ENCODE measurements around the gene EHBP1. TPM values are rescaled to one million over a fixed set of nuclear protein-coding genes. Genes with fewer than 3 reads are reported as not detected.

The EHBP1 gene
- total and polyA plus RNA-seq, 2 experiments from 2014 or later, result 11.7 to 30.8 TPM

DNA sequence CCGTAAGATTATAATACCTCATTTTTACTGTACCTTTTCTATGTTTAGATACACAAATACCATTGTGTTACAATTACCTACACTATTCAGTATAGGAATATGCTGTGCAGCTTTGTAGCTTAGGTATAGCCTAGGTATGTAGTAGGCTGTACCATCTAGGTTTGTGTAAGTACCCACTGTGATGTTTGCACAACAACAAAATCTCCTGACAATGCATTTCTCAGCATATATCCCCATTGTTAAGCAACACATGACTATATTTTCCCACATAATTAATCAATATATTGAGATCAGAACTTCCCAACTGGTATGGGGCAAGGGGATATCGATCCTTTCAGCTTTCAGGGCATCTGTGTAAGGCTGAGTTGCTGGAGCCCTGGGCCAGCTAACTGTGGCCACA is 238.8 kb downstream of the EHBP1 start:
- no peak for DNase-seq (ENCODE audit: low read depth in 1 of 2, low spot score in 1 of 2)
- TF ChIP-seq, protein P1, sequence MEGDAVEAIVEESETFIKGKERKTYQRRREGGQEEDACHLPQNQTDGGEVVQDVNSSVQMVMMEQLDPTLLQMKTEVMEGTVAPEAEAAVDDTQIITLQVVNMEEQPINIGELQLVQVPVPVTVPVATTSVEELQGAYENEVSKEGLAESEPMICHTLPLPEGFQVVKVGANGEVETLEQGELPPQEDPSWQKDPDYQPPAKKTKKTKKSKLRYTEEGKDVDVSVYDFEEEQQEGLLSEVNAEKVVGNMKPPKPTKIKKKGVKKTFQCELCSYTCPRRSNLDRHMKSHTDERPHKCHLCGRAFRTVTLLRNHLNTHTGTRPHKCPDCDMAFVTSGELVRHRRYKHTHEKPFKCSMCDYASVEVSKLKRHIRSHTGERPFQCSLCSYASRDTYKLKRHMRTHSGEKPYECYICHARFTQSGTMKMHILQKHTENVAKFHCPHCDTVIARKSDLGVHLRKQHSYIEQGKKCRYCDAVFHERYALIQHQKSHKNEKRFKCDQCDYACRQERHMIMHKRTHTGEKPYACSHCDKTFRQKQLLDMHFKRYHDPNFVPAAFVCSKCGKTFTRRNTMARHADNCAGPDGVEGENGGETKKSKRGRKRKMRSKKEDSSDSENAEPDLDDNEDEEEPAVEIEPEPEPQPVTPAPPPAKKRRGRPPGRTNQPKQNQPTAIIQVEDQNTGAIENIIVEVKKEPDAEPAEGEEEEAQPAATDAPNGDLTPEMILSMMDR (IDR thresholded peaks at IDR 0.05; ENCODE audit: low read depth, low read length), result no peak
- H3K4me3 ChIP-seq, result no peak overlapping the region
- H3K36me3 ChIP-seq, result no peaks in the 10 kb centered on the region
- H3K27ac ChIP-seq, result no peak overlapping the region
- H3K27me3 ChIP-seq, result no peaks in the 10 kb centered on the region
- H3K4me1 ChIP-seq (ENCODE audit: low read depth), result no peaks in the 10 kb centered on the region
- H3K9me3 ChIP-seq (ENCODE audit: low read depth), result no peaks in the 10 kb centered on the region

DNA sequence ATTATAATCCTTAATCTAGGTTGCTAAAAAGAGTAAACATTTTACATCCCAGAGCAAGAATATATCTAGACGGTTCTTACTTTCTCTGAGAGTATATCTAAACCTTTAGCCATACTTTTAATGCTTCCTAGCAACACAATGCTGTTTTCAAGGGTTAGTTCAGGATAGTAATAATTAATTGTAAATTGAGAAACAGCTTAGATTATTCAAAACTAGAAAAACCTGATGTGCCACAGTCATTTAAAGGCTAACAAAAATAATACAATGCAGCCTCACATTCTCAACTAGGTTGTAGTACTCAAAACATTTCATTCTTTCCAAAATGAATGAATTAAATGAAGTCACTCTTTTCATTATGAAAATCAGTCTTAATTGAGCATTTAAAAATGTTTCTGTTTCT is 241.9 kb downstream of the EHBP1 start:
- Histone ChIP-seq H3K9me3 (ENCODE audit: low read depth) (no peaks in the 10 kb centered on the region), H3K36me3 (no peaks in the 10 kb centered on the region), H3K27ac (no peak overlapping the region), H3K4me1 (ENCODE audit: low read depth) (no peaks in the 10 kb centered on the region), H3K27me3 (no peaks in the 10 kb centered on the region), H3K4me3 (no peak overlapping the region)
- TF ChIP-seq, protein P1 (IDR thresholded peaks at IDR 0.05; ENCODE audit: low read depth, low read length), result no peak
- no peak for DNase-seq (ENCODE audit: low read depth in 1 of 2, low spot score in 1 of 2)

DNA sequence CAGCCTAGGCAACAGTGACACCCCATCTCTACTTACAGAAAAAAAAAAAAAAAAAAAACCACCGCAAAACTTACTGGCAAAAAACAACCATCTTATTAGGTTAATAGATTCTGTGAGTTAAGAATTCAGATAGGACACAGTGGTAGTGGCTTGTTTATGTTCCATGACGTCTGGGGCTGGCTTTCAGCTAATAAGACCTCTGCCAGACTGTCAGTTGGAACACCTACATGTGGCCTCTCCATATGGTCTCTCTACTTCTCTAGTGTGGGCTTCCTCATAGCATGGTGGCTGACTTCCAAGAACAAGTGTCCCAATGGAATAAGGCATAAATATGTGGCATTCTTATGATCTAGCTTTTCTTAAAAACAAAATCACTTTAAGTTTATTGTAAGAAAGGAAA is 251.1 kb downstream of the EHBP1 start:
- no peaks in the 10 kb centered on the region for H3K27me3 ChIP-seq
- no peak overlapping the region for H3K27ac ChIP-seq
- H3K4me1 ChIP-seq (ENCODE audit: low read depth), result no peaks in the 10 kb centered on the region
- no peak overlapping the region for H3K4me3 ChIP-seq
- H3K9me3 ChIP-seq (ENCODE audit: low read depth), result no peaks in the 10 kb centered on the region
- TF ChIP-seq, protein P1 (IDR thresholded peaks at IDR 0.05; ENCODE audit: low read depth, low read length), result no peak
- peaks cover 5% of the 10 kb centered on the region for H3K36me3 ChIP-seq
- DNase-seq (ENCODE audit: low read depth in 1 of 2, low spot score in 1 of 2), result peak in 1 of 2 donors; percentile 2

- TF ChIP-seq, protein P1 (IDR thresholded peaks at IDR 0.05; ENCODE audit: low read depth, low read length), result no peak
- Histone ChIP-seq H3K27ac (no peak overlapping the region), H3K9me3 (ENCODE audit: low read depth) (no peaks in the 10 kb centered on the region), H3K4me3 (no peak overlapping the region), H3K4me1 (ENCODE audit: low read depth) (no peaks in the 10 kb centered on the region), H3K36me3 (peaks cover 5% of the 10 kb centered on the region), H3K27me3 (no peaks in the 10 kb centered on the region)
- DNase-seq (ENCODE audit: low read depth in 1 of 2, low spot score in 1 of 2), result no peak
Observed at GRCh38 chr2:62958206-62958605, 252.7 kb downstream of the EHBP1 start.

- DNase-seq (ENCODE audit: low read depth in 1 of 2, low spot score in 1 of 2), result no peak
- Histone ChIP-seq H3K36me3 (no peaks in the 10 kb centered on the region), H3K27ac (no peak overlapping the region), H3K4me3 (no peak overlapping the region), H3K4me1 (ENCODE audit: low read depth) (peaks cover 9% of the 10 kb centered on the region), H3K27me3 (no peaks in the 10 kb centered on the region), H3K9me3 (ENCODE audit: low read depth) (no peaks in the 10 kb centered on the region)
- TF ChIP-seq, protein P1 (IDR thresholded peaks at IDR 0.05; ENCODE audit: low read depth, low read length), result no peak
Observed at GRCh38 chr2:62964050-62964449, 258.5 kb downstream of the EHBP1 start.

DNA sequence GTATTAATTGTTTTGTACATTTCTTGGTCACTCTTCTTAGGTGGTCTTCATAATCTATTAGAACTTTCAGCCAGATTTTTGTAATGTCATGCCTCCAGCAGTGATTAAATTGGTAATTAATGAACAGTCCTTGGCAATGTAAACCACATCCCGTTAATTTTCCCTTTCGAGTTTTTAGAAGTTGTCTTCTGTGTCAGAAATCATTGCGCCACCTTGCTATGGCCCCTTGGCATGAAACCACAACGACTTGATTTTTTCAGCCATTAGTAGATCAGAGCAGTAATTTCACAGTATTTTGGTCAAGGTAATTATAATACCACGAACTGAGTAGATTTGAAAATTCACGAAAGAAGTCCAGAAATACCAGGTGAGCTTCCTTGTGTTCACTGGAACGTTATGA is 259.2 kb downstream of the EHBP1 start:
- Histone ChIP-seq H3K9me3 (ENCODE audit: low read depth) (no peaks in the 10 kb centered on the region), H3K27me3 (no peaks in the 10 kb centered on the region), H3K4me3 (no peak overlapping the region), H3K27ac (no peak overlapping the region), H3K36me3 (no peaks in the 10 kb centered on the region), H3K4me1 (ENCODE audit: low read depth) (peaks cover 9% of the 10 kb centered on the region)
- TF ChIP-seq, protein P1 (IDR thresholded peaks at IDR 0.05; ENCODE audit: low read depth, low read length), result no peak
- no peak for DNase-seq (ENCODE audit: low read depth in 1 of 2, low spot score in 1 of 2)
